Measurements from ENCODE around the gene KCNG2. TPM values are rescaled to one million over a fixed set of nuclear protein-coding genes. Genes with fewer than 3 reads are reported as not detected.
A peak's percentile ranks its signal among the peaks of the same experiment; 100 is the strongest.
"Not testable (repeated sequence)": the region's sequence is repeated elsewhere in the genome, so short reads cannot be mapped to it uniquely, and the experiment has no call there.

The KCNG2 gene
- total RNA-seq, 1 experiment from 2014 or later = not detected

DNA sequence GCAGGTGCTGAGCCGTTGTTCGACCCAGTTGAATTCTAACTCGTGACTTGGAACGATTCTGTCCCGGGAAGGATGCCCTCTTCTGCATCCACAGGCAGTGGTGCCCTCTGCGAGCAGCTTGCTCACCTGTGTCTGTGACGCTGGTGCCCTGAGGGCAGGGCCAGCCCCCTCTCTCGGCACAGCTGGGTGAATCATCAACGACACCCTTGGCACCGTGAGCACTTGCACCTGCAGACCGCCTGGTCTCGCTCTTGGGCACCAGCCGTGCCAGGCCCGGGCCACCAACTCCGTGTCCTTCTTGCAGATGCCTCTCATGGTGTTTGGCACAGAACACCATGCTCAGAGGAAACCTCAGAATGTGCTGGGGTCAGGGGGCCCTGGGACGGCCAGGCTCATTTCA lies 78.8 kb downstream of the KCNG2 start:
- intact Hi-C loops (cut with micrococcal nuclease; ENCODE audit: unreplicated experiment) = no loop called here
- TF ChIP-seq, protein P1, sequence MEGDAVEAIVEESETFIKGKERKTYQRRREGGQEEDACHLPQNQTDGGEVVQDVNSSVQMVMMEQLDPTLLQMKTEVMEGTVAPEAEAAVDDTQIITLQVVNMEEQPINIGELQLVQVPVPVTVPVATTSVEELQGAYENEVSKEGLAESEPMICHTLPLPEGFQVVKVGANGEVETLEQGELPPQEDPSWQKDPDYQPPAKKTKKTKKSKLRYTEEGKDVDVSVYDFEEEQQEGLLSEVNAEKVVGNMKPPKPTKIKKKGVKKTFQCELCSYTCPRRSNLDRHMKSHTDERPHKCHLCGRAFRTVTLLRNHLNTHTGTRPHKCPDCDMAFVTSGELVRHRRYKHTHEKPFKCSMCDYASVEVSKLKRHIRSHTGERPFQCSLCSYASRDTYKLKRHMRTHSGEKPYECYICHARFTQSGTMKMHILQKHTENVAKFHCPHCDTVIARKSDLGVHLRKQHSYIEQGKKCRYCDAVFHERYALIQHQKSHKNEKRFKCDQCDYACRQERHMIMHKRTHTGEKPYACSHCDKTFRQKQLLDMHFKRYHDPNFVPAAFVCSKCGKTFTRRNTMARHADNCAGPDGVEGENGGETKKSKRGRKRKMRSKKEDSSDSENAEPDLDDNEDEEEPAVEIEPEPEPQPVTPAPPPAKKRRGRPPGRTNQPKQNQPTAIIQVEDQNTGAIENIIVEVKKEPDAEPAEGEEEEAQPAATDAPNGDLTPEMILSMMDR (IDR thresholded peaks at IDR 0.05; ENCODE audit: insufficient read depth in 1 of 2, low read depth in 1 of 2, low read length in 1 of 2, severe bottlenecking in 1 of 2, unreplicated experiment in 1 of 2) = no peak
- Histone ChIP-seq H3K4me3 (ENCODE audit: low read depth, low read length) (no peak overlapping the region), H3K36me3 (ENCODE audit: control insufficient read depth, insufficient read depth, low read length) (no peaks in the 10 kb centered on the region), H3K9me3 (no peaks in the 10 kb centered on the region), H3K27me3 (replicated peaks; ENCODE audit: control insufficient read depth, insufficient read depth, low read length) (no peaks in the 10 kb centered on the region), H3K4me1 (no peaks in the 10 kb centered on the region)
- Mint-ChIP-seq H3K27me3 (ENCODE audit: insufficient read depth, unreplicated experiment) (no peaks in the 10 kb centered on the region), H3K4me3 (ENCODE audit: unreplicated experiment) (no peak overlapping the region), H3K9me3 (ENCODE audit: unreplicated experiment) (no peaks in the 10 kb centered on the region), H3K36me3 (ENCODE audit: insufficient read depth, unreplicated experiment) (no peaks in the 10 kb centered on the region), H3K27ac (ENCODE audit: unreplicated experiment) (no peak overlapping the region), H3K4me1 (ENCODE audit: low read depth, unreplicated experiment) (no peaks in the 10 kb centered on the region)
- no peak for DNase-seq
- ChIA-PET CTCF (no interaction called here), POLR2A (no interaction called here)
- BruUV-seq (replicated peaks) = no TSS peak

- Mint-ChIP-seq H3K4me1 (ENCODE audit: low read depth, unreplicated experiment) (no peaks in the 10 kb centered on the region), H3K9me3 (ENCODE audit: unreplicated experiment) (no peaks in the 10 kb centered on the region), H3K27me3 (ENCODE audit: insufficient read depth, unreplicated experiment) (no peaks in the 10 kb centered on the region), H3K36me3 (ENCODE audit: insufficient read depth, unreplicated experiment) (no peaks in the 10 kb centered on the region), H3K27ac (ENCODE audit: unreplicated experiment) (no peak overlapping the region), H3K4me3 (ENCODE audit: unreplicated experiment) (no peak overlapping the region)
- intact Hi-C loops (cut with micrococcal nuclease; ENCODE audit: unreplicated experiment) = no loop called here
- no peak overlapping the region for H3K4me3 ChIP-seq (ENCODE audit: low read depth, low read length)
- CTCF ChIA-PET = no interaction called here
- H3K4me1 ChIP-seq = no peaks in the 10 kb centered on the region
- BruUV-seq (replicated peaks) = no TSS peak
- DNase-seq = peak in 1 of 2 experiments; percentile 30
- H3K9me3 ChIP-seq = no peaks in the 10 kb centered on the region
- no peaks in the 10 kb centered on the region for H3K36me3 ChIP-seq (ENCODE audit: control insufficient read depth, insufficient read depth, low read length)
- no peaks in the 10 kb centered on the region for H3K27me3 ChIP-seq (replicated peaks; ENCODE audit: control insufficient read depth, insufficient read depth, low read length)
- POLR2A ChIA-PET = no interaction called here
- TF ChIP-seq, protein P1 (IDR thresholded peaks at IDR 0.05; ENCODE audit: insufficient read depth in 1 of 2, low read depth in 1 of 2, low read length in 1 of 2, severe bottlenecking in 1 of 2, unreplicated experiment in 1 of 2) = peak in 1 of 2 experiments; percentile 6
These were observed 79.7 kb downstream of the KCNG2 start for GRCh38 chr18:79877163-79878091.

- intact Hi-C loops (cut with micrococcal nuclease; ENCODE audit: unreplicated experiment); POLR2A ChIA-PET; DNase-seq; H3K4me3 ChIP-seq (ENCODE audit: low read depth, low read length); BruUV-seq (replicated peaks); H3K4me3 Mint-ChIP-seq (ENCODE audit: unreplicated experiment); H3K9me3 Mint-ChIP-seq (ENCODE audit: unreplicated experiment); H3K4me1 Mint-ChIP-seq (ENCODE audit: low read depth, unreplicated experiment); H3K36me3 Mint-ChIP-seq (ENCODE audit: insufficient read depth, unreplicated experiment); H3K27me3 ChIP-seq (replicated peaks; ENCODE audit: control insufficient read depth, insufficient read depth, low read length); H3K36me3 ChIP-seq (ENCODE audit: control insufficient read depth, insufficient read depth, low read length); H3K4me1 ChIP-seq; H3K27me3 Mint-ChIP-seq (ENCODE audit: insufficient read depth, unreplicated experiment); CTCF ChIA-PET; H3K9me3 ChIP-seq; H3K27ac Mint-ChIP-seq (ENCODE audit: unreplicated experiment): not testable (repeated sequence)
These were observed 80.5 kb downstream of the KCNG2 start for GRCh38 chr18:79878246-79878645.
